Occipital lobe (tissue), 2 donors: Measurements from ENCODE around the gene ENGASE. TPM values are rescaled to one million over a fixed set of nuclear protein-coding genes. Genes with fewer than 3 reads are reported as not detected.
"Not testable (repeated sequence)": the region's sequence is repeated elsewhere in the genome, so short reads cannot be mapped to it uniquely, and the experiment has no call there.

Source experiments
- DNase-seq: peaks from one replicate; lab custom pipeline; 2025; lab: John Stamatoyannopoulos, UW
- total RNA-seq: library from RNA; depleted of rRNA; stranded (reverse); fragments of >200 nt; gene quantifications from one replicate; pipeline ENCODE4 v1.2.3, GENCODE V29; 2014

ENGASE gene
- total RNA-seq, 1 donor from 2014 or later: 5.8 TPM

DNA sequence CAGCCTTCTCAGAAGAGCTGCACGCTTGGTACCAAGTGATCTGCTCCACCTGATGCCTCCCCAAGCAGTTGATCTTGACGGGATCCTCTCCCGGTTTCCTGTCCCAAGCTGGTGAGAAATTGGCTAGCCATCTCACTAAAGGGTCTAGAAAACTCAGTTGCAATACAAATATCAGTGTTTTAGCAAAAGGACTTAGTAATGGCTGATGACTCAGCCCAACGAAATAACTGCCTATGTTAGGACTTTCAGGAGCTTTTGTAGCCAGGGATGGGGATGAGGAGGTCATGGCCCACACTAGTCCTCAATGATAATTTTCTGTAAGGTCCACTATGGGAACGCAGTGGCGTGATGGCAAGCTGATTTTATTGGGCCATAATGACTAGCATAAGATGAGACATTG is 23.3 kb upstream of the ENGASE start:
- DNase-seq: no peak

DNA sequence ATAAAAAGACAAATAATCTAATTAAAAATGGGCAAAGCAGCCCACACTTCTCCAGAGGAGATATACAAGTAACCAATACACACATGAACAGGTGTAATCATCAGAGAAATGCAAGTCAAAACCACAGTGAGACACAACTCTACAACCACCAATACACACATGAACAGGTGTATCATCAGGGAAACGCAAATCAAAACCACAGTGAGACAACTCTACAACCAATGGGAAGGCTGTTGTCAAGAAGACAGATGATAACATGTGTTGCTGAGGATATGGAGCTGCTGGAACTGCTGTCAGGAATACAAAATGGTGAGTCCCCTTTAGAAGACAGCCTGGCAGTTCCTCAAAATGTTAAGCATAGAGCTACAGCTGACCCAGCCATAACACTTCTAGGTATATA is 22.5 kb upstream of the ENGASE start:
- no peak for DNase-seq

DNA sequence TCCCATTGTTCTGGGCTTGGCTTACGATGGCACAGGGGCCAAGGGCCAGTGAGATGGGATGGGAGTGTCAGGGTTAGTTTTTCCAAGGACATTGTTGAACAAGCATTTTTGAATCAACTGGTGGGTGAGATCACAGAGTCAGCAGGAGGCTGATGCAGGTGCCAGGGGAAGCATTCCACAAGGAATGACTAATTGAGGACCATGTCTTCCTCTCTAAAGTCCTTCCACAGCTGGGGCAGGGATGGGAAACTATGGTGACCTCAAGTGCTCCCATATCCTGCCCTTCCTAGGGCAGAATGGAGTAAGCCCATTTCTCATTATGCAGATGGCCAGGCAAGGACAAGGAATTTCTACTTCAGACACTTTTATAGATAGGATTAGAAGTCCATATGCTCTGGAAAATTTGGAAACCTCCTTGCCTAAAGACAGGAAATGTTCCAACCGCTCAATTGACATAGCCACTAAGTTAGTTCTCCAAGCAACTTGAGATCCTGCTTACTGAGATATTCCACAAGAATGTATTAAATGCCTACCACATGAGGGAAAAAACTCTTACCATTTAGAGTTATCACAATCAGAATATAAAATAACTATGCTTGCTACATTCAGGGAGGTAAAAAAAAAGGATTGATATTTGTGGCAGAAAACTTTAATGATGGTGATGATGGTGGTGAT is 21.2 kb upstream of the ENGASE start:
- DNase-seq: no peak

DNA sequence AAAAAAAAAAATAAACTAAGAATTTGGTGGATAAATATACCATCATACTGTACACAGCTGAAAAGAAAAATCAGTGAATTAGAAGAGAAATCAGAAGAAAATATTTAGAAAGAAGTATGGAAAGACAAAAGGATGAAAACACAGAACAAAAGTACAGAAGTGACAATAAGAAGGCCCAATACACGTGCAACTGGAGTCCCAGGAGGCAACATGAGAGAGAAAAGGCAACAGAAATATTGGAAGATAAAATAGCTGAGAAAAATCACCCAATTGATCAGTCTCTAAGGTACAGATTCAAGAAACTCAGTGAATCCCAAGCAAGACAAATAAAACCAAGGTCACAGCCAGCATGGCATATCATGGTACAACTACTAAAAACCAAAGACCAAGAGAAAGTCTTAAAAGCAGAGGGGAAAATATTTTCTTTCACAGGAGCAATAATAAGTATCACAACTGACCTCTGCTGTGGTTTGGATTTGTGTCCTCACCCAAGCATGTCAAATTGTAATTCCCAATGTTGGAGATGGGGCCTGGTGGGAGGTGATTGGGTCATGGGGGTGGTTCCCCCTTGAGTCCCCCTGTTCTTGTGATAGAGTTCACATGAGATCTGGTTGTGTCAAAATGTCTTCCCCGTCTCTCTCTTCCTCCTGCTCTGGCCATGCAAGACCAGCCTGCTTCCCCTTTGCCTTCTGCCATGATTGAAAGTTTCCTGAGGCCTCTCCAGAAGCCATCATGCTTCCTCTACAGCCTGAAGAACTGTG is 20.2 kb upstream of the ENGASE start:
- DNase-seq: no peak

DNA sequence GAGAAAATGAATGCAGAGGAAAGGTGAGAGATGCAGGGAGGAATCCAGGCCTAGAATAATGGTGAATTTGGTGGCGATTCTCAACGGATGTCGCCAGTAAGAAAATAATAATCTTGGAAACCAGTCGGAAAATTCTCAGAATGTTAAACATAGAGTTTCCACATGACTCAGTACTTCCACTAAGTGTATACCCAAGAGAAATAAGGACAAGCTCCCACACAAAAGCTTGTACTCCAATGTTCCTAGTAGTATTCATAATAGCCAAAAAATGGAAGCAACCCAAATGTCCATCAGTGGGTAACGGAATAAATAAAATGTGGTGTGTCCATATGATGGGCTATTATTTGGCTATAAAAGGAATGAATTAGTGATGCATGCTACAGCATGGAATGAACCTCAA is 19.4 kb upstream of the ENGASE start:
- DNase-seq: no peak

DNA sequence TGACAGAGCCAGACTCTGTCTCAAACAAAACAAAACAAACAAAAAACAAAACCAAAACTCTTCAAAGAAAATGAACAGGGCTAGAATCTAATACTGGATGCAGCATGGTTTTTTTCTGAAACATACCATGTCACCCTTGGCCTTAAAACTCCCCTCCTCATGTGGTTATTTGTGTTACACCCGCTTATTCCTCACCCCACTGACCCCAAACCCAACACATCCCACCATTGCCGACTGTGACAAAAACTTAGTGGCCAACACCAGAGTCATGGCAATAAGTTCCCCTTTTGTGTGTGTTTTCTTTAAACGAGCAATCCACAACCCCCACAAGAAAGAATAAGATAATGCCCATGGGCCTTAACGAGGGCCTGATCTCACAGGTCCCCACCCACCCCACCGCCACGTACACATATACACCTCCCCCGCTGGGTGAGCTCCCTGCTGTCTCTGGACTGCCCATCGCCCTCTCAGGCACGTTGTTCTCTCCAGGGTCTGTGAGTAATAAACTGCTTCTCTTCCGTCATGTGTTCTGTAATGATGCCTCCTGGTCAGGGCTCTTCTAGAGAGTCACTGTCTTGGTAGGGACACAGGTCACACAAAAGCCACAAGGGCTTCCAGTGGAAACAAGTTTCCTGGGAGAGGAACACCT is 16.8 kb upstream of the ENGASE start:
- DNase-seq: no peak

DNA sequence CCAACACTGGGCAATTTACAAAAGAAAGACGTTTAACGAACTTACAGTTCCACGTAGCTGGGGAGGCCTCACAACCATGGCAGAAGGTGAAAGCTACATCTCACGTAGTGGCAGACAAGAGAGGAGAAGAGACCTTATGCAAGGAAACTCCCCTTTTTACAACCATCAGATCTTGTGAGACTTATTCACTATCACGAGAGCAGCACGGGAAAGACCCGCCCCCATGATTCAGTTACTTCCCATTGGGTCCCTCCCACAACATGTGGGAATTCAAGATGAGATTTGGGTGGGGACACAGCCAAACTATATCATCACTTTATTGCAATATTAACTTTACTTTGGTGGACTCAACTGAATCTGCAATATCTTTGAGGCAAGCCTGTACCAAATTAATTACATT is 11.9 kb upstream of the ENGASE start:
- no peak for DNase-seq

DNA sequence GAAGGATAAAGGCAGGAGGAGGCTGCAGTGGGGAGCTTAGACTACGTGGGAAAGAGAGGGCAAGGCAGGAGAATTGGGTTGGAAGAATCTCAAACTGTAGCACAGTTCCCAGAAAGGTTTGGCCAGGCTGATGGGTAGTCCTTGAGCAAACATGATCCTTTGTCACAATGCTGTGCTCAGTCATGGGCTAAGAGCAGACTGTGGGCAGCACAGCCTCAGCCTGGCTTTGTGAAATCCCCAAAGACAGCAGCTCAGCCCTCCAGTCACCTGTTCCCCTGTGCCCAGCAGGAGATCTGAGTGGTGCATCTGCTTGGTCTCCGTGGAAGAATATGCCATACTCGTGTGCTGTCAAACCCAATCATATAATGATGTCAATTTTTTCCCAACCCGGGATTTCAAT is 10.6 kb upstream of the ENGASE start:
- DNase-seq: no peak

DNA sequence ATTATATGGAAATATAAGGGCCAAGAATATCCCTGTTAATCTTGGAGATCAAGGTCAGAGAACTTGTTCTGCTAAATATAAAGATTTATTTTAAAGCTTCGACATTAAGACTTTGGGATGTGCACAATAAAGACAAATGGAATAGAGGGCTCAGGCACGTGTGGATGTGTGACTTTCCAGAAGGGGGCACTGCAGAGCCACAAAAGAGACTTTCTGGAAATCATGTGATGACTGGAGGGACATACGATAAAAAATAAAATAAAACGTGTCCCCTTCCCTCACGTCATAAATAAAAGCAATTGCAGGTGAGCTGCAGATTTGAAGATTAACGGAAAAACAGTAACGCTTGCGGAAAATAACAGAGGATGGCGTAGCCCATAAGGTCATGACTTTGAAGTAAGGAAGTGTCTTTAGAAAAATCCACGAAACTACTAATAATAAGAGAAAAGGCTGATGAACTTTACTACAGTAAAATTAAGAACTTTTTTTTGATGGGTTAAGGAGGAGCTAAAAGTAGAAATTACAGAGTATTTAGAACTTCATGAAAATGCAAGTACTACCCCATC is 9.4 kb upstream of the ENGASE start:
- no peak for DNase-seq

DNA sequence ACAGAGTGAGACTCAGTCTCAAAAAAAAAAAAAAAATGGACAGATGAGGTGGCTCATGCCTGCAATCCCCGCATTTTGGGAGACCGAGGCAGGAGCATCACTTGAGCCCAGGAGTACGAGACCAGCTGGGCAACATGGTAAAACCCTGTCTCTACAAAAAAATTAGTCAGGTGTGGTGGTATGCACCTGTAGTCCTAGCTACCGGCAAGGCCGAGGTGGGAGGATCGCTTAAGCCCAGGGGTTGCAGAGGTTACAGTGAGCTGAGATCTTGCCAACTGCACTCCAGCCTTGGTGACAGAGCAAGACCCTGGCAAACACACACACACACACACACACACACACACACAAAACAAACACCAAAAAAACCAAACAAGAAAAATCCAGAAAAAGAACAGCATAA is 7.7 kb upstream of the ENGASE start:
- DNase-seq: no peak

DNA sequence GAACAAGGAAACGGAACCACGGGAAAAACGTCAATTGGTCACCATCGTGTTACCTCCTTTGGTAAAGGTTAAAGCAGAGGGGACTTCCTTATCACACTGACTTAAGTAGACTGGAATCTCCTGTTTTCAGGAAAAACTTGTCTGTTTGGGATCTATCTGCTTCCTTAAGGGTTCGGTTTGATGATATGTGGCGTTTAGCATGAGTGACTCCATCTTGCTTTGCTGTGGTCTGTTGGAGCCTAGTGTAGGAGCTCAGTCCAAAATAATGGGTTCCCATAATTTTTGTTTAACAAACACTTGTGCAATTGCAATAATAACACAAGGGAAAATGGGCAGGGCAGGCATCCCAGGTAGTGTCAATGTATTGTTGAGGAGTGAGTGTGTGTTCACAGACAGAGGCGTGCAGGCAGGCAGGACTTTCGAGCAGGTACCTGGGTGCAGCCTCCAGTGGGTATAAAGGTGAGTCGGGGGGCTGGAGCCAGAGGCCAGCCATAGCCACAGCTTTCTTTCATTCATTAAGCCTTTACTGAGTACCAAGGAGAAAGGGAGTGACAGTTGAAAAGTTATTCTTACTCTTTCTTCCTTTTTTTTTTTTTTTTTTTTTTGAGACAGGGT is 4.3 kb upstream of the ENGASE start:
- DNase-seq: no peak

DNA sequence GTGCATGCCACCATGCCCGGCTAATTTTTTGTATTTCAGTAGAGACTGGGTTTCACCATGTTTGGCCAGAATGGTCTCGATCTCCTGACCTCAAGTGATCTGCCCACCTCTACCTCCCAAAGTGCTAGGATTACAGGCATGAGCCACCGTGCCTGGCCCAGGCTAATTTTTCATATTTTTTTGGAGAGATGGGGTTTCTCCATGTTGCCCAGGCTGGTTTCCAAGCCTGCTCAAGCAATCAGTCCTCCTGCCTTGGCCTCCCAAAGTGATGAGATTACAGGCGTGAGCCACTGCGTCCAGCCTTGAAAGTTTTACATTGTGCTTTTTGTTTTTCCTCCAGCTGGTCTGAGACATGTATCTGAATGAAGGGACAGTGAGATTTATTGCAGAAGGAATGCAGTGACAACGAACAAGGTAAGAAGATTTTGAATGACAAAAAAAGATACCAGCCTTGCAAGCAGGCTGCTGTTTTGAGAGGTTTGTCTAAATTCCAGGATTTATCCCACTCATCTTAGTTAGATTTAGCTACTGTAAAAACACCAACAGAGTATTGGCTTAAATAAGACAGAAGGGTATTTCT is 3.4 kb upstream of the ENGASE start:
- DNase-seq: no peak

DNA sequence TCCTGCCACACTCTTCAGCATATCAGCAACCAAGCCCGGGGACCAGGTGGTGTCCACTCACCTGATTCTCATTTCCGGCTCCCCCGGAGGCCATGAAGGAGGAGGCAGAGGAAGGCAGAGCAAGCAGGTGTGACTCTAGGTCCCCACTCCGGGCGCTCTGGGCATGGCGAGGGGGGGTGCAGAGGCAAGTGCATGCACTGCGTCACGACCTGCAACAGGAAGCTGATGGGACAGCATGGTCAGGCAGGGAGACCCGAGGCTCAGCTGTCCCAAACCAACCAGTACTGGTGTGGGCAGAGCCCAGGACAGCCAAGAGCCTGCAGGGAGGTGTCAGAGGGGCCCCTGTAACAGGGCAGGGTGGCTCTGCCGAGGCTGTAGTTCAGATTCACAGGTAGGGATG is 2.1 kb upstream of the ENGASE start:
- DNase-seq: no peak

DNA sequence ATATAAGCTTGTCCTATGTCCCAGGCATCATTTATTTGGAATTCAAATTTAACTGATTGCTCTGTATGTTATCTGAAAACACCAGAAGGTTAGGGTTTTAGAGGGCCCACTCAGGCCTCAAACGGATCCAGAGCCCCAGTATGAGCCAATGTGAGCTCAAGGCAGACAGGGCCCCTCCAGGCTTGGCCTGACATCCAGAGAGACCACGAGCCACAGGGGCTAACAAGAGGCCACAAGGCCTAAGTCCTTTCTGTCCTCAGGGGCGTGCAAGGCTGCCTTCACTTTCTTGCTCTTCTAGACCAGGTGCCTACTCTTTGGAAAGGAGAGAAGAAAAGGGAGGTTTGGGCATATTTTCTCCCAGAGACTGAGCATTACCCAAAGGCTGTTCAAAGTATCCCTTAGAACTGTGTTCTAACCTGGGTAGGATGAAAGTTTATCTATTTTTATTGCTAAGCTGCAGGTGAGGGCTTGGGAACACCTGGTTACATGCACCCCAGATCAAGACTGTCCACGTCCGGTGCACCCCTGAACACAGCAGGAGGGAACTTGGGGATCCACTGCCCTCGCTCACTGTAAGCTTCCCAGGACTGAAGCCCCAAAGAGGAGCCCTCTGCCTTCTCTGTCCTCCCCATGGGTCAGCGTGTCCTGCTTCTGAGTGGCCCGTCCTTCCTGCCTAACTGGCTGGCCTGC is 1.5 kb upstream of the ENGASE start:
- DNase-seq: no peak

DNA sequence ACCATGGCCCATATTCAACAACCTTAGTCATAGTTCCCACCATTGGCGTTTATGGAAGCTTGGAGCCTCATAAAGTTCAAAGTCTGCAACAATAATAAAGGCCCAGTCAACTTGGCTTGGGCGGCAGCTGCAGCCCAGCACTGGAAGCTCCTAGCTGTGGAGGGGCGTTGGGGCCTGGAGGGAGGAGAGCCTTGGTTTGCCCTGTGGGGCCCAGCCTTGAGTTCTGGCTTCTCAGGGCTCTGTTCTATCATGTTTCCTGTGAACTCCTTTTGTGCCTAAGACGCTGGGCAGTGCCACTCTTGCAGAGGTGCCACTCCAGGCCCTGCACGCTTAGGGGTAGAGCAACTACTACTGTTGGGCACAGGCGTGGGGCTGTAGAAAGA is 927 bp upstream of the ENGASE start:
- DNase-seq: no peak

DNA sequence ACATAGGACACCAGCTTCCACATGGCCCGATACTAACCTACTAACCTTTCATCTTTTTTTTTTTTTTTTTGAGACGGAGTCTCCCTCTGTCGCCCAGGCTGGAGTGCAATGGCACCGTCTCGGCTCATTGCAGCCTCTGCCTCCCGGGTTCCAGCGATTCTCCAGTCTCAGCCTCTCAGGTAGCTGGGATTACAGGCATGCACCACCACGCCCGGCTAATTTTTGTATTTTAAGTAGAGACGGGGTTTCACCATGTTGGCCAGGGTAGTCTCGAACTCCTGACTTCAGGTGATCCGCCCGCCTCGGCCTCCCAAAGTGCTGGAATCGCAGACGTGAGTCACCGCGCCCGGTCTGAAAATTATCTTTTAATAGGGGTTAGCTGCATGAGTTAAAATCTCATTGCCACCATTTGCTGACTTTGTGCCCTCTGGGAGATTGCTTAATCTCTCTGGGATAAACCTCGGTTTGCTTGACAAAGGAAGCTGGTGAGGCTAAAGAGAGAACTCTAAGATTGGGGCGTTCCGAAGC is 439 bp upstream of the ENGASE start:
- DNase-seq: not testable (repeated sequence)

DNA sequence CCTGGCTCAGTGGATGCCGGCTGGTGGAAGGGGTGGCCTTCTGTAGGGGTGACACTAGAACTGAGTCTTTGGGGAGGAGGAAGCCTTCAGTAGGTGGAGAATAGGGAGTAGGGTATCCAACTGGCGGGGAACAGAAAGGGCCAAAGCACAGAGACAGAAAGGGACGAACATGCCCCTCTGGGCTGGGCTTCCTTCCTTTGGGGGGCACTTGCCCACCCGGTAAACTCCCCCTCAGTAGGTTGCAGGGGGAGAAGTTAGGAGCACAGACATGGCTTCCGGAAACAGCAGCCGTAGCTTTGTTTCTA is 774 bp downstream of the ENGASE start:
- no peak for DNase-seq

DNA sequence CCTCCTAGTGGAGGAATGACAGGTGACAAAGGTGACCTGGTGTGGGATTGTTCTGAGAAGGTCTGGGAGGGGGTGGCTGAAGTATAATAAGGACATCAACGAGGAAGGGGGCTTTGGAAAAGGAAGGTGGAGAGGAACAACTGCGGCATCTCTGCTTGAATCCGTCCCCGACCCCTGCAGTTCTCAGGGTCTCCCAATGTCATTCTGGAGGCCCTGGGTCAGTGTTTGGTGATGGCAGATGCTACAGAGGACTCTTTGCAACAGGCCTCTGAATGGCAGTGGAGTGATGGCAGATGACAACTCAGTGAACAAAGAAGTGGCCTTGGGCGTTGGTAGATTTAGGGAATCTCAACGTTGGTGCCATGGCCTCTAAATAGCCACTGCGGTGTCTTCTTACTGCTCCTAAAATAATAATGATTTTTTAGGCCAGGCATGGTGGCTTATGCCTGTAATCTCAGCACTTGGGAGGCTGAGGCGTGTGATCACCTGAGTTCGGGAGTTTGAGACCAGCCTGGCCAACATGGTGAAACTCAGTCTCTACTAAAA is 1.3 kb downstream of the ENGASE start:
- DNase-seq: no peak

DNA sequence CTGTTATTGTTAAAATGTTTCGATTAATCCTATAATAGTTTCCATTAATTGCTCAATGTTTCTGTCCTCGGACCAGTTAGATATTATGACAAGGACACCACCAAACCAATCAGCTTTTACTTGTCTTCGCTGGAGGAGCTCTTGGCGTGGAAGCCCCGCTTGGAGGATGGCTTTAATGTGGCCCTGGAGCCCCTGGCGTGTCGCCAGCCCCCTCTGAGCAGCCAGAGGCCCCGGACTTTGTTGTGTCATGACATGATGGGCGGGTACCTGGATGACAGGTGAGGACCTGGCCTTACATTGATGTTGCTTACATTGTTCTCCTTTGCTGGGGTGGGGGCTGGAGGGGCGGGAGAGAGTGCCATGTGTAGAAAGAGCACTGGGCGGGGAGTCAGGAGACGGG is 3.0 kb downstream of the ENGASE start:
- DNase-seq: no peak

DNA sequence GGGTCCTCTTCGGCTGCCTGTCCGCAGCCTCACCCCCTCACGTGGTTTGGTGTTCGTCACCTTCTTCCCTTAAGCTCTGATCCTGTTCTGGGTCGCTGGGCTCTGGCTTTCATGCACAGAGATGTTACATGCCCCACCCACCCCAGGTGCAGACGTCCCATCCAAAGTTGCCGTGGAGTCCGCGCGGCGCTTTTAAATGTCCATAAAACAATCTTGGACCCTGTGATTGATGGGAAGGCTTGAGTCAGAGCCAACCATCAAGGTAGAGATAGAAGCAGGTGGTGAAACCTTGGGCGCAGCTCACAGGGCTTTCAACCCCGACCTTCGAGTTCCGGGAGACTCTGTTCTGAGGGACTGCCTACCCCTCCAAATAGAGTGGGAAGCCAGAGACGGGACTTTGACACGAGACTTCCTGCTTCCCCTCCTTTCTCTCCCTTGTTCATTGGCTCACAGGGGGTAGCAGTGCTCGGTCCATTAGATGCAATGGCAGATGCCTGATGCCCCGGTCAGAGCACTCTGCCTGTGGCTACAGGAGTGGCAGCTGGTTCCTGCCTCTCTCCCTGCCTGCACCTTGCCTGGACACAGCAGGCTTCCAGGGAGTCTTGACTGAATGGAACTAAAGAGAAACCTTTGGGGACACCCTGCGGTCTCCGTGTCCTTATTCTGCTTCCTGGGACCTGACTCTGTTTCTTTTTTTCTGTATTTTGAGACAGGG is 4.0 kb downstream of the ENGASE start:
- DNase-seq: no peak
